ENCODE results near the gene USP38.

USP38 gene

GRCh38 chr4:143203577-143203976, 18.9 kb downstream of the USP38 start:
- no peak overlapping the region for H3K4me3 ChIP-seq (ENCODE audit: low read depth, low read length)
- DNase-seq (ENCODE audit: low read depth), result no peak
- TF ChIP-seq CTCF (conservative IDR thresholded peaks at IDR 0.05; ENCODE audit: low read depth, low read length), result no peak

- no peak overlapping the region for H3K4me3 ChIP-seq (ENCODE audit: low read depth, low read length)
- DNase-seq (ENCODE audit: low read depth), result peak; percentile 65
- TF ChIP-seq CTCF (conservative IDR thresholded peaks at IDR 0.05; ENCODE audit: low read depth, low read length), result no peak
Observed at GRCh38 chr4:143207555-143207954, 22.8 kb downstream of the USP38 start.

GRCh38 chr4:143212566-143212965, 27.8 kb downstream of the USP38 start:
- no peak for DNase-seq (ENCODE audit: low read depth)
- no peak overlapping the region for H3K4me3 ChIP-seq (ENCODE audit: low read depth, low read length)
- no peak for TF ChIP-seq CTCF (conservative IDR thresholded peaks at IDR 0.05; ENCODE audit: low read depth, low read length)

- no peak for TF ChIP-seq CTCF (conservative IDR thresholded peaks at IDR 0.05; ENCODE audit: low read depth, low read length)
- peak; percentile 8 for DNase-seq (ENCODE audit: low read depth)
- no peak overlapping the region for H3K4me3 ChIP-seq (ENCODE audit: low read depth, low read length)
Observed at GRCh38 chr4:143215873-143216272, 31.2 kb downstream of the USP38 start.

GRCh38 chr4:143224255-143224654, 39.5 kb downstream of the USP38 start:
- no peak overlapping the region for H3K4me3 ChIP-seq (ENCODE audit: low read depth, low read length)
- TF ChIP-seq CTCF (conservative IDR thresholded peaks at IDR 0.05; ENCODE audit: low read depth, low read length), result no peak
- DNase-seq (ENCODE audit: low read depth), result no peak

GRCh38 chr4:143225167-143225566, 40.5 kb downstream of the USP38 start:
- TF ChIP-seq CTCF (conservative IDR thresholded peaks at IDR 0.05; ENCODE audit: low read depth, low read length), result no peak
- DNase-seq (ENCODE audit: low read depth), result no peak

GRCh38 chr4:143230683-143231082, 46.0 kb downstream of the USP38 start:
- no peak for TF ChIP-seq CTCF (conservative IDR thresholded peaks at IDR 0.05; ENCODE audit: low read depth, low read length)
- DNase-seq (ENCODE audit: low read depth), result no peak
- no peak overlapping the region for H3K4me3 ChIP-seq (ENCODE audit: low read depth, low read length)

More at GRCh38 chr4:143225167-143225566, 40.5 kb downstream of the USP38 start:
- no peak overlapping the region for H3K4me3 ChIP-seq (ENCODE audit: low read depth, low read length)

Measured in choroid plexus epithelial cell (primary cell).